ENCODE measurements around the gene PROS1. TPM values are rescaled to one million over a fixed set of nuclear protein-coding genes. Genes with fewer than 3 reads are reported as not detected.
"Not testable (repeated sequence)": the region's sequence is repeated elsewhere in the genome, so short reads cannot be mapped to it uniquely, and the experiment has no call there.

The PROS1 gene
- total and polyA plus RNA-seq, 2 of the 8 experiments (the other 6 are each of a cell fraction or from before 2014, with no cell fraction given) = 0.65 to 2.5 TPM

DNA sequence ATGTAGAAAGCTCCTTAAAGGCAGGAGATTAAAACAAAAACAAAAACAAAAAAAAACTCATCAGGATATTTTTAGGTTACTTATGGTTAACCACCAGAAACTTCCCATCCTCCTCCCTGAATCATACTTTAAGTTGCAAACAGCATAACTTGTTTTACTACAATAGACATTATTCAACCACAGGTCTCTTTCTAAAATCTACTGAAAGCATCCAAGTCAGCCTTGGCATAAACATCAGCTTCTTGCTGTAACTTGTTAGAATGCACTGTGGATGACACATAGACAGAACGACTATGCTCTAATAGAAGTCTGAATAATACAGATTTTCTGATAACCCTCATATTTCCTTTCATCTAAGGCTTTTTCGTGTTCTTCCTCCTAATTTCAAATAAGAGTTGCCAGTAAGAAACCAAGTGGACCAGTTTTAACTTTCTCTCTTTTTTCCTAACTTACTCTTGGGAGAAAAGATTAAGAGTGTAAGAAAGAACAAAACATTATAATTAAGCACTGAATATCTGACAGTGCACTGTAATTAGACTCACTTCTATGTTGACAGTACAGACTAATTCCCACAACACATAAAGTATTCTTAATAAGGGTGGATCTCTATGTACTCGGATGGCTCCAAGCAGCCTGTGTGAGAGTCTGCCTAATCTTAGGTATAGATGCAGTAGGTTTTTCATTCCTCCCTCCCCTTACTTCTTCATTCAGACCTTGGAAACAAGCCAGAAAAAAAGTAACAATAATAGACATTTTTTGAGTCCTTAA lies 95.3 kb downstream of the PROS1 start:
- H3K4me3 ChIP-seq (ENCODE audit: extremely low read depth in 1 of 4, insufficient read depth in 2 of 4, low read depth in 3 of 4, low read length in 4 of 4); POLR2A ChIA-PET (ENCODE audit: partially characterized antibody): not testable (repeated sequence)
- WGBS, 2 experiments (ENCODE audit: extremely low coverage in 1 of 2, insufficient coverage in 1 of 2, insufficient read length in 1 of 2, insufficient replicate concordance in 2 of 2, low coverage in 1 of 2, low lambda C conversion rate in 2 of 2, missing lambda C conversion rate in 1 of 2) = 71% methylated on average over 3 of the region's 3 CpGs; no CpG with 5 or more reads in 1 of the 2 experiments

DNA sequence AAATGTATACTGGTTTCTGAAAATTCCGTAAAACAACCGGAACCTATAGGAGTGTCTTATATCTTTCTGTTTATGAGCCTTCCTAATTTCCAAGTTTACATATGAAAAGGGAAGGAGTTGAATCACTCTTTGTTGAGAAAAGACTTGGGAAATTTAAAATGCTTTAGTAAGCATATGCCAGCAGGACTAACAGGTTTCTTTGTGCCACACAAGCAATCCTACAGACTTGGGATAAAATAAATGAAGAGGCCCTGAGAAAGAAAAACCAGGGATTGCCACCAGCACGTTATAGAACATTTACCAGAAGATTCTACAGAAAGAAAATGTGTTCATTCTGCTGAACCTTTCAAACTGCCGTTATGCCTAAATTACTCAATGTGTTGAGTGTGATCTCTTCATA lies 96.3 kb downstream of the PROS1 start:
- H3K4me1 ChIP-seq (replicated peaks in 1 of 4; ENCODE audit: control insufficient read depth in 3 of 4, insufficient read depth in 4 of 4, low read length in 3 of 4); H3K4me2 ChIP-seq (ENCODE audit: insufficient read depth in 1 of 2, low read depth in 2 of 2, low read length in 2 of 2); H3K9ac ChIP-seq (replicated peaks in 1 of 4; ENCODE audit: extremely low read depth in 1 of 4, low read depth in 3 of 4, low read length in 3 of 4); H3K36me3 ChIP-seq (ENCODE audit: control insufficient read depth in 2 of 4, insufficient read depth in 4 of 4, low read length in 3 of 4); H2BK5ac ChIP-seq (ENCODE audit: low read depth, low read length); POLR2A ChIA-PET (ENCODE audit: partially characterized antibody); H3K18ac ChIP-seq (ENCODE audit: extremely low read depth, low read length); DNase-seq (ENCODE audit: low read depth in 1 of 2, low spot score in 2 of 2); H3K27me3 ChIP-seq (replicated peaks in 1 of 4; ENCODE audit: control insufficient read depth in 3 of 4, extremely low read depth in 1 of 4, insufficient read depth in 3 of 4, low read length in 3 of 4); CTCF ChIA-PET (ENCODE audit: partially characterized antibody); H3K14ac ChIP-seq (ENCODE audit: insufficient read length); H2AK5ac ChIP-seq (ENCODE audit: low read depth, low read length); H3K23ac ChIP-seq (ENCODE audit: insufficient read length); H4K20me1 ChIP-seq (replicated peaks in 1 of 2; ENCODE audit: control insufficient read depth in 1 of 2, insufficient read depth in 2 of 2, low read length in 2 of 2); H2BK12ac ChIP-seq (ENCODE audit: low read depth, low read length); H3K79me1 ChIP-seq (ENCODE audit: low read depth, low read length); H2BK20ac ChIP-seq (ENCODE audit: low read length); H3K23me2 ChIP-seq (ENCODE audit: low read depth, low read length); H4K91ac ChIP-seq (replicated peaks; ENCODE audit: insufficient read length, low read length); H4K8ac ChIP-seq (ENCODE audit: extremely low read depth, insufficient read depth, low read length); H3K4ac ChIP-seq (replicated peaks; ENCODE audit: insufficient read length, low read depth, low read length); H2BK120ac ChIP-seq (replicated peaks; ENCODE audit: low read depth, low read length); H3K79me2 ChIP-seq (ENCODE audit: control insufficient read depth in 1 of 2, insufficient read depth in 2 of 2, low read length in 2 of 2); H2AFZ ChIP-seq (ENCODE audit: low read length); H3K56ac ChIP-seq (replicated peaks; ENCODE audit: insufficient read length, low read depth, low read length); H4K5ac ChIP-seq (ENCODE audit: insufficient read length, low read depth, low read length); H3K27ac ChIP-seq (ENCODE audit: low read depth, low read length); H2BK15ac ChIP-seq (ENCODE audit: low read length); H3K4me3 ChIP-seq (ENCODE audit: extremely low read depth in 1 of 4, insufficient read depth in 2 of 4, low read depth in 3 of 4, low read length in 4 of 4): not testable (repeated sequence)
- peaks cover 14 to 20% of the 10 kb centered on the region in 2 experiments for H3K9me3 ChIP-seq (ENCODE audit: insufficient read depth in 2 of 2, low read depth in 1 of 2, low read length in 1 of 2)
- WGBS, 2 experiments (ENCODE audit: extremely low coverage in 1 of 2, insufficient coverage in 1 of 2, insufficient read length in 1 of 2, insufficient replicate concordance in 2 of 2, low coverage in 1 of 2, low lambda C conversion rate in 2 of 2, missing lambda C conversion rate in 1 of 2) = 68% methylated on average over 4 of the region's 4 CpGs; no CpG with 5 or more reads in 1 of the 2 experiments
- peak; percentile 24 for FAIRE-seq

More for the DNA sequence above, 95.3 kb downstream of the PROS1 start:
- H4K5ac ChIP-seq (ENCODE audit: insufficient read length, low read depth, low read length); H2AFZ ChIP-seq (ENCODE audit: low read length); H2BK5ac ChIP-seq (ENCODE audit: low read depth, low read length); H3K79me1 ChIP-seq (ENCODE audit: low read depth, low read length); H3K18ac ChIP-seq (ENCODE audit: extremely low read depth, low read length); H3K36me3 ChIP-seq (ENCODE audit: control insufficient read depth in 2 of 4, insufficient read depth in 4 of 4, low read length in 3 of 4); H3K9ac ChIP-seq (replicated peaks in 1 of 4; ENCODE audit: extremely low read depth in 1 of 4, low read depth in 3 of 4, low read length in 3 of 4); H3K4me2 ChIP-seq (ENCODE audit: insufficient read depth in 1 of 2, low read depth in 2 of 2, low read length in 2 of 2); DNase-seq (ENCODE audit: low read depth in 1 of 2, low spot score in 2 of 2); FAIRE-seq; H3K23me2 ChIP-seq (ENCODE audit: low read depth, low read length); H2BK20ac ChIP-seq (ENCODE audit: low read length); H2AK5ac ChIP-seq (ENCODE audit: low read depth, low read length); H2BK120ac ChIP-seq (replicated peaks; ENCODE audit: low read depth, low read length); H4K20me1 ChIP-seq (replicated peaks in 1 of 2; ENCODE audit: control insufficient read depth in 1 of 2, insufficient read depth in 2 of 2, low read length in 2 of 2); H2BK12ac ChIP-seq (ENCODE audit: low read depth, low read length); H3K56ac ChIP-seq (replicated peaks; ENCODE audit: insufficient read length, low read depth, low read length); H4K91ac ChIP-seq (replicated peaks; ENCODE audit: insufficient read length, low read length); H4K8ac ChIP-seq (ENCODE audit: extremely low read depth, insufficient read depth, low read length); H3K27me3 ChIP-seq (replicated peaks in 1 of 4; ENCODE audit: control insufficient read depth in 3 of 4, extremely low read depth in 1 of 4, insufficient read depth in 3 of 4, low read length in 3 of 4); H3K14ac ChIP-seq (ENCODE audit: insufficient read length); CTCF ChIA-PET (ENCODE audit: partially characterized antibody); H3K4ac ChIP-seq (replicated peaks; ENCODE audit: insufficient read length, low read depth, low read length); H3K4me1 ChIP-seq (replicated peaks in 1 of 4; ENCODE audit: control insufficient read depth in 3 of 4, insufficient read depth in 4 of 4, low read length in 3 of 4); H2BK15ac ChIP-seq (ENCODE audit: low read length); H3K27ac ChIP-seq (ENCODE audit: low read depth, low read length); H3K23ac ChIP-seq (ENCODE audit: insufficient read length); H3K79me2 ChIP-seq (ENCODE audit: control insufficient read depth in 1 of 2, insufficient read depth in 2 of 2, low read length in 2 of 2): not testable (repeated sequence)
- peaks cover 24 to 26% of the 10 kb centered on the region in 2 experiments for H3K9me3 ChIP-seq (ENCODE audit: insufficient read depth in 2 of 2, low read depth in 1 of 2, low read length in 1 of 2)
